Measurements from ENCODE around the gene CPA3.

DNA sequence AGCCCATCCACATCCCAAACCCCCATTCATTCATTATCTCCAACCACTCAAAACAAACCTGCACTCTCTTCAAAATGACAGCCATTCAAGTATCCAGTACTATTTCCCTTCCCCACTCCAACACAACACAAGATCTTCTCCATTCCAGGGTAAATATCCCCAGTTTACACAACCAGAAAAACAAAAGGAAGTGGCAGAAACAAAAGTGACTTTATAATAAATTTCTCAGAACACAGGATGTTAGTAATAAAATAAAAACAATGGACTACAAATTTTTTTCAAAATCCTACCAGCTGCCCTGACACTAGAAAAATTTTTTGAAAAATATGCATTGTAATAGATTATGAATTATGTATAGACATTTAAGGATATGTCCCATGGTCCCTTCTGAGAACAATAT is 14.2 kb downstream of the CPA3 start:
- TF ChIP-seq, protein P1, sequence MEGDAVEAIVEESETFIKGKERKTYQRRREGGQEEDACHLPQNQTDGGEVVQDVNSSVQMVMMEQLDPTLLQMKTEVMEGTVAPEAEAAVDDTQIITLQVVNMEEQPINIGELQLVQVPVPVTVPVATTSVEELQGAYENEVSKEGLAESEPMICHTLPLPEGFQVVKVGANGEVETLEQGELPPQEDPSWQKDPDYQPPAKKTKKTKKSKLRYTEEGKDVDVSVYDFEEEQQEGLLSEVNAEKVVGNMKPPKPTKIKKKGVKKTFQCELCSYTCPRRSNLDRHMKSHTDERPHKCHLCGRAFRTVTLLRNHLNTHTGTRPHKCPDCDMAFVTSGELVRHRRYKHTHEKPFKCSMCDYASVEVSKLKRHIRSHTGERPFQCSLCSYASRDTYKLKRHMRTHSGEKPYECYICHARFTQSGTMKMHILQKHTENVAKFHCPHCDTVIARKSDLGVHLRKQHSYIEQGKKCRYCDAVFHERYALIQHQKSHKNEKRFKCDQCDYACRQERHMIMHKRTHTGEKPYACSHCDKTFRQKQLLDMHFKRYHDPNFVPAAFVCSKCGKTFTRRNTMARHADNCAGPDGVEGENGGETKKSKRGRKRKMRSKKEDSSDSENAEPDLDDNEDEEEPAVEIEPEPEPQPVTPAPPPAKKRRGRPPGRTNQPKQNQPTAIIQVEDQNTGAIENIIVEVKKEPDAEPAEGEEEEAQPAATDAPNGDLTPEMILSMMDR (IDR thresholded peaks at IDR 0.05 in 2 of 3, conservative IDR thresholded peaks at IDR 0.05 in 1 of 3; ENCODE audit: borderline replicate concordance in 1 of 3, insufficient read depth in 1 of 3, low read depth in 2 of 3, low read length in 2 of 3): no peak
- TF ChIP-seq POLR2AphosphoS5 (IDR thresholded peaks at IDR 0.05; ENCODE audit: low read depth, low read length): no peak
- TF ChIP-seq SP1 (IDR thresholded peaks at IDR 0.05; ENCODE audit: low read depth): no peak
- TF ChIP-seq JUND (IDR thresholded peaks at IDR 0.05): no peak
- TF ChIP-seq EZH2 (IDR thresholded peaks at IDR 0.05): no peak
